Activated CD8-positive, alpha-beta memory T cell treated with anti-CD3 and anti-CD28 coated beads for 36 hours (primary cell): ENCODE measurements around the gene ZNF488. TPM values are rescaled to one million over a fixed set of nuclear protein-coding genes. Genes with fewer than 3 reads are reported as not detected.
"Not testable (repeated sequence)": the region's sequence is repeated elsewhere in the genome, so short reads cannot be mapped to it uniquely, and the experiment has no call there.

Experiments
- CTCF ChIA-PET: fragments of 350-600 bp; sonication (Branson Sonifier 250); formaldehyde crosslinking; loops from one replicate; lab custom pipeline; 2021; ENCODE audit warnings: antibody characterized with exemption; lab: Charles Lee
- POLR2A ChIA-PET: fragments of 350-600 bp; sonication (Branson Sonifier 250); formaldehyde crosslinking; loops from one replicate; lab custom pipeline; 2021; ENCODE audit warnings: antibody characterized with exemption; lab: Charles Lee
- total RNA-seq, 2 experiments: library from RNA; stranded (reverse); gene quantifications; one replicate each; pipeline ENCODE4 v1.2.3, GENCODE V29; 2021

The ZNF488 gene
- total RNA-seq, 2 experiments from 2014 or later: 0.34 to 0.38 TPM

DNA sequence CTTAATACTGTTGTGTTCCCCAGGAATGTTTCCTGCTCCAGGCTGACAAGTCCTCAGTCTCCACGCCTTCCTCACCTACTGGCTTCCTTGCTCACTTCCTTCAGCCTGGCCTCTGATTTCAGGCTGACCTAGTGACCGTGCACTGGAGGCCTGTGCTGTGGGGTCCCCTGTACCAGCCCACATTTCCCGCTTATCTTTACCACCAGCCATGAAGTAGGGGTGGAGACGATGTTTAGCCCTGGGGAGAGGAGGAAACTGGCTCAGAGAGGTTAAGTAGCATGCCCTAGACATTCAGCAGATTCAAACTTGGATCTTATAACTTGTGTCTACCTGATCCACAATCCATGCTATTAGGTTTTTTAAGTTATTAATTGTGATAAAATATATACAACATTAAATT, 4.8 kb upstream of the ZNF488 start:
- POLR2A ChIA-PET: no interaction called here
- CTCF ChIA-PET: no interaction called here

DNA sequence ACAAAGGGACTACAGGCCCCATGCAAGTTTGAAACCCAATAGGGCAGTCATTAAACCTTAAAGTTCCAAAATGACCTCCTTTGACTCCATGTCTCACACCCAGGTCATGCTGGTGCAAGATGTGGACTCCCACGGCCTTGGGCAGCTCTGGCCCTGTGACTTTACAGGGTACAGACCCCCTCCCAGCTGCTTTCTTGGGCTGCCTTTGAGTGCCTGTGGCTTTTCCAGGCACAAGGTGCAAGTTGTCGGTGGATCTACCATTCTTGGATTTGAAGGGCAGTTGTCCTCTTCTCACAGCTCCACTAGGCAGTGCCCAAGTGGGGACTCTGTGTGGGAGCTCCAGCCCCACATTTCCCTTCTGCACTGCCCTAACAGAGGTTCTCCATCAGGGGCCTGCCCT, 2.0 kb upstream of the ZNF488 start:
- POLR2A ChIA-PET, CTCF ChIA-PET: not testable (repeated sequence)

DNA sequence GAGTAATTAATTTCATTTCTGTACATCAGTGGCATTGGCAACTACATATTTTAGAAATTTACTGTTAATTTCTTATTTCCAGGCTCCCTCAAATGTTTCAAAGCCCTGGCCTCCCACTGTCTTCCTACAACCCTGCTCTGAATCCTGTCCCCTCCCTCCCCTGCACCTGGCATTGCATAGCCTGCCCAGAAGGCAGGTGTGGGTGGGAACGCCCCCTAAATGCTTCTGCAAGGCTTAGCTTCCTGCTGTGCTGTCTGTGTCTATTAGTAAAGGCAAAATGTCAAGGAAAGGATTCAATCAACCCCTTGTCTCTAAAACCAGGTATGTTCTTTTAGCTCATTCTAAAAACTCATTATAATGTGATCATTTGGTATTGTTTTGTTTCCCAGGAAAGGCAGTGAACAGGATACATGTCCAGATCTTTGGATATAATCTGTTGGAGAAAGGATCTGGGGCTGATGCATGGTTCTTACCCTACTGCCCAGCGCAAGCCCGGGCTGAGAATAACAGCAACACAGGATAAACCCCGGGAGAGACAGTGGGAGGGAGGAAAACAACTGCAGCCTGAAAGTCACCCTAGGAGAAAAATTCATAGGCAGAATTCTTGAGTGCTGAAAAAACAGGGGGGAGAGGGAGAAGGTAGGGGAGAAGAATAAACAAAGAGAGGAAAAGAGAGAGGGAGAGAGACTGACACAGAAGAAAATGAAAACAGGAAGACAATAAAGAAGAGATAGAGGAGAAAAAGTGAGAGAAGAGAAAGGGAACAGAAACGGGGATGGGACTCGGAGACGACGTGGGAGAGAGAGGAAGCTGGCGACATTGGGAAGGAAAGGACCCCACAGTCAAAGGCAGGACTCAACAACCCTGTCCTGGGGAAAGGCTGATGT, 589 bp downstream of the ZNF488 start:
- CTCF ChIA-PET: interaction anchor here (1.4 to 1.5 kb wide), 2 partner anchors 43 to 359 kb away, joined by 3 read pairs; no protein-coding TSS in a partner anchor

DNA sequence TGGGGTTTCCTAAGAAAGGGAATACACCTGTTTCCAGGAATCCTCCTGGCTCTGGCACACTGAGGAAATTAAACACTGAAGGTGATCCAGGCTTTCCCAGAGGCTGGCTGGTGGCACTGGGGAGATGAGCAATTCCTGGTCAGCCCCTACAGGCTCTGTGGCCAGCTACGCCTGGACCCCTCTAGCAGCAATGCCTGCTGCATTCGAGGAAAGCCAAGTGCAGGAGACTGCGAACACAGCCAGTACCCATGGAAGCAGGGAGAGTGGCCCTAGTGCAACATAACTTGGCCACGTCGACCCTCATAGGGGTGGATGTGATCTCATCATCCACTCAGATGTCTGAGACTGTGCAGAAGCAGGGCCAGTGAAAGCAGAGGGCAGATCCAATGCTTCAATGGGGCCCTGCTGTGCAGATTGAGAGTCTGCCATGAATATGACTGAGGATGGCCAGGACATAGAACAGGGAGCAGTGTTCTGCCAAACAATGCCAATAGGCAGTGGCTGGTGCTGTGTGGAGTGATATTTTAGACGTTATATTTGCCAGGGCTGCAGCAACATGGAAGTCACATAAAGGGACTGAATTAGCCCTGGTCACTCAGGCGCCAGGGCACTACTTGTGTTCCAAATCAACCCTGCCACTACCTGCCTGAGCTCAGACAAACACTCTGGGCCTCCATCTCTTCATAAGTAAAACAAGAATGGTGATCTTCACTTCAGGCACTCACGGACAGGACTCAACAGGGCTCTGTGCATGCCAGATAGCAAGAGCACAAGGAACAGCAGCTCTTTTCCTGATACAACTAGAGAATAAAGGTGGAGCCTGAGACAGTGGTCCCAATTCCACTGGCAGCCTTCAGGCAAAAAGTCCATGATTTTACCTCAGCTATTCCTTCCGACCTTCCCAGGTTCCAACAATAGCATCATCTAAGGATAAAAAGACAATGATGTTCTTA, 2.4 kb downstream of the ZNF488 start:
- ChIA-PET POLR2A (no interaction called here), CTCF (no interaction called here)

More for the DNA sequence above, 589 bp downstream of the ZNF488 start:
- POLR2A ChIA-PET: no interaction called here

DNA sequence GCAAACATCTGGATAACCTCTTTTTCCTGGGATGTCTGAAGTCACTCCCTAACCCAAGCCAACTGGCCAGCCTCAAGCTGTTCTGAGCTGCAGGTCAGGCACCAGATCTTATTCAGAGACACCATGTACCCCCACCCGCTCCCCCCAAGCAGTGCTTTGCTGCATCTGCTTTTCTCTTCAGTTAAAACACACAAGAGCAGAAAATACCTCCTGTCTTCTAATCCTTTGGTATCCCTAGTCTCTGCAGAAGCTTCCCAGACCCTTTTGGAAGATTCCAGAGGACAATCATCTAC, 3.0 kb downstream of the ZNF488 start:
- ChIA-PET CTCF (no interaction called here), POLR2A (no interaction called here)

DNA sequence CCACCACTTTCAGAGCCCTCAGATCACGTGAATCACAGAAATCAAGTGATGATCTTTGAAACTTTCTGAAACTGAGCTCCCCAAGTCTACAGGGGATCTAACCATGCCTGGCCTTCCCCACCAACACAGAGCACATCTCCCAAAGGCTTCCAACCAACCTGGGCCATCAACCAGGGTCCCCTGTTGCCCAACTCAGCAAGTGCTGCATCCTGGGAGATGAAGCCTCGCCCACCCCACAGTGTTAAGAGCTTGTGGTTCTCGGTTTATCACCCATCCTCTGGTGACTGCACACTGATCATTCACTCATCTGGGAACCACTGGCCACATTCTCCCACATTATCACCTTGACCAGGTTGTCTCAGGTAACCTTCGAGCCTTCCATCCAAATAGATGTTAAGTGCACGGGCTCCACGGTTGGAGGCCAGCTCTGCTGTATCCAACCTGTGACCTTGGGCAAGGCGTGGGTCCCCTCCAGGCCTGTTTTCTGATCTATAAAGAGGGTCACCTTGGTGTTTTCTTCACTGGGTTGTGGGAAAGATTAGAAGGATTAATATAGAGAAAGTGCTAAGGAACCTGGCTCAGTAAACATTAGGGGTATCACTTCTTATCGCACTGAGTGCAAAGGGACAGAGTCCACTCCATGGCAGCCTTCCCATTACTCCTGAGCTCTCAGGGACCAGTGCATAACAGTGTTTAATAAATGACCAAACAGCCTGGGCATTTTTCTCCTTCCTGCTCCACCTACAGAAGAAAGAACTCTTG, 3.6 kb downstream of the ZNF488 start:
- POLR2A ChIA-PET: interaction anchor here (0.7 kb wide), 1 partner anchor 1273 kb away, joined by 3 read pairs; no protein-coding TSS in a partner anchor
- CTCF ChIA-PET: no interaction called here

DNA sequence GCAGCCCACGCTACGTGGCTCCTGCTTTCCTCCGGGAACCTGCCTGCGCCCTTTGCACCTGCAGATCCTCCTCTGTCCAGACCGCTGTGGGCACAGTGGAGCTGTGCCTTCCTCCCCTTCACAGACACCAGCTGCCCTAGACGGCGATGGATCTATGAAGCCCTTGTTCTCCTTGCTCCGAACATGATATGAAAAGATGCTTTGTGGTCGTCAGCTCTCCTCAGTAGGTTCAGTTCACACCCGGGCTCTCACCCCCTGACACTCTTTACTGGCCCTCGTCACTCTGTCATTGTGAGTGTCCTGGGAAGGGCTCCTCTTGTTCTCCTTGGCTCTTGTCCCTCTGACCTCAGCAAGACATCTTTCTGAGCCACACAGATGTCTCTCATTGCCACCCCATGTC, 4.2 kb downstream of the ZNF488 start:
- ChIA-PET CTCF (no interaction called here), POLR2A (interaction anchor here (0.7 kb wide), 1 partner anchor 1272 kb away, joined by 3 read pairs; no protein-coding TSS in a partner anchor)

DNA sequence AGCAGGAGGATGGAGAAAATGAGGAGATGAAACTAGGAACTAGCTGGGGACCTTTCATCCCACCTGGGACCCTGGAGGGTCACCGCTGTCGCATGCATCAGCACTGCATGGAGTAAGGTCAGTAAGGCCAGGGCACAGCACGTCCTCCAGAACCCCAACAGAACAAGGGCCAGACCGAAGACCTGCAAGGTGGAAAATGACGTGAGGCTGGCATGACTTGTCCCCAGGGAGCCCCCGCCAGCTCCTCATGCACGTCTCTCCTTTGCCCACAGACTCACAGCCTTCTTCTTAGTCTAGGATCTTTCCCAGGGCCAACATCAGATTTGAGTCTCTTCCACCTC, 4.7 kb downstream of the ZNF488 start:
- ChIA-PET CTCF (no interaction called here), POLR2A (no interaction called here)

DNA sequence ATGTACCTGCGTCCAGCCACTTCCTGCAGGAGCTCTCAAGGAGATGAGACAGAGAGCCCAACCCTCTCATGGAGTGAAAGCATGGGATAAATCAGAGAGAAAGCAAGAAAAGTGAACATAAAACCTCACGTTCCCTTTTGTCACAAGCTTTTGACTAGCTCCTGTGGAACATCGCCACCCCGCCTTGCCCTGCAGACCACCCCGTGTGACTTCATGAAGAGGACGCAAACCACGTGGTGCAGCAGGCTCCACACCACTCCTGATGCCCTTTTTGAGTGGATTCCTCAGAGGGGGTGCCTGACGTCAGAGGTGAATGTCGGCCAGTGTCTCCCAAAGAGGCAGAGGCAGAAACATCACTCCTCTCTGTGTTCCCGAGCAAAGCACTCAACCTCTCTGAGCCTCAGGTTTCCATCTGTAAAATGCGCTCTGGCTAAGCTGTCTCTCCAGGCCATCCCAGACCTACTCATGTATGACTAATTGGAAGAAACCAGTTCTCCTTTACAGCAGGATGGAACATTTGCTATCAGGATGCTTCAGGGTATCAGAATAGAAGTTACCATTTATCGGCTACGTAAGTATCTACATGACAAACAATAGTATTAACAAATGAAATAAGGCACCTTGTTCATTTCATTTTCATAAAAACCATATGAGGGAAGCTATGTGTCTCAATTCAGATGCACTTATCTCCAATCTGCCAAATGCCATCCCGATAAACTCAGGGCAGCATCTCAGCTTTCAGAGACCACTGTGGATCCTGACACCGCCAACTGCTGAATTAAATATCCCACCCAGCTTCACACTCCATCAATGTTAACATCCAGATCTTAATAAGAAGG, 5.3 kb downstream of the ZNF488 start:
- ChIA-PET POLR2A (no interaction called here), CTCF (no interaction called here)

DNA sequence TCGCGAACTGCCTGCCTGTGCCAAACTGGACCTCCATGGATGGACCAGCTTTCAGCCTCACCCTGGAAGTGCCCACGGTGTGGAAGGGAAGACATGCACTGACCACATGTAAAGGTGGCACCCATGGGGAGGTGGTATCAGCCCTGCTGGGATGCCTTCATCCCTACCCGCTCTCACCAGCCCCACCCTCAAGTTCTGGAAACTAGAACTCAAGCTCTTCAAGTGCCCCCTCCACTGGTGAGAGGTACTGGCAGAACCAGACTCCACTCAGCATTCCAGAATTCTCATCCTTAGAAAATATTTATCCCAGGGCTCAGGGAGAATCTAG, 5.9 kb downstream of the ZNF488 start:
- ChIA-PET CTCF (no interaction called here), POLR2A (no interaction called here)

DNA sequence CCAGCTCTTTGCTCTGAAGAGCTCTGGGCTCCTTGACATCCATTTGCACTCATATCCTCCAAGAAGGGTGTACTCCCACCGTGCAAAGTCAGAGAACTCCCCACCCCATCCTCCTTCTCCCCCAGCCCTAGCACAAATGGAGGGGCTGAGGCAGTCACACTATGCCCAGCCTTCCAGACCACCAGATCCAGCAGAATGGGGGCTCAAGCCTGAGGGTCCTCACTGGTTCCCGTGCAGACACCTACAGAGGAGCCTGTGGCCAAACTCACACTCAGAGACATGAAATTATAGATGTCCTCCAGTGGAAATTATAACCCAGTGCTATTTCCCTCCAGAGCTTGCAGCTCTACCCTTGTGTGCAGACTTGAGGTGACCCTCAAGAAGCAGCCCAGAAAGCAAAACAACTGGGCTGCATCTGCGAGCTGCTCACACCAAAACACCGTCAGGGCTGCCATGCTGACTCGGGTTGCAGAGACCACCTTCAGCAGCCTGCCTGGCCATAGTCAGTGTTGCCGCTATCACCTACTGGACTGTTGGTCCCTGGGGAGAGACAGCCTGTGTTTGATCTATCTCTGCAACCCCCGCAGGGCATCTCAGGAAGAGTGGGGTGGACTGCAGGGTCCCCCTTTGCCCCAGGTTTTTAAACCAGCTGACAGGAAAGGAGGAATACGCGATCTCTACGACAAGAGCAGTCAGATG, 7.4 kb downstream of the ZNF488 start:
- ChIA-PET POLR2A (no interaction called here), CTCF (no interaction called here)

DNA sequence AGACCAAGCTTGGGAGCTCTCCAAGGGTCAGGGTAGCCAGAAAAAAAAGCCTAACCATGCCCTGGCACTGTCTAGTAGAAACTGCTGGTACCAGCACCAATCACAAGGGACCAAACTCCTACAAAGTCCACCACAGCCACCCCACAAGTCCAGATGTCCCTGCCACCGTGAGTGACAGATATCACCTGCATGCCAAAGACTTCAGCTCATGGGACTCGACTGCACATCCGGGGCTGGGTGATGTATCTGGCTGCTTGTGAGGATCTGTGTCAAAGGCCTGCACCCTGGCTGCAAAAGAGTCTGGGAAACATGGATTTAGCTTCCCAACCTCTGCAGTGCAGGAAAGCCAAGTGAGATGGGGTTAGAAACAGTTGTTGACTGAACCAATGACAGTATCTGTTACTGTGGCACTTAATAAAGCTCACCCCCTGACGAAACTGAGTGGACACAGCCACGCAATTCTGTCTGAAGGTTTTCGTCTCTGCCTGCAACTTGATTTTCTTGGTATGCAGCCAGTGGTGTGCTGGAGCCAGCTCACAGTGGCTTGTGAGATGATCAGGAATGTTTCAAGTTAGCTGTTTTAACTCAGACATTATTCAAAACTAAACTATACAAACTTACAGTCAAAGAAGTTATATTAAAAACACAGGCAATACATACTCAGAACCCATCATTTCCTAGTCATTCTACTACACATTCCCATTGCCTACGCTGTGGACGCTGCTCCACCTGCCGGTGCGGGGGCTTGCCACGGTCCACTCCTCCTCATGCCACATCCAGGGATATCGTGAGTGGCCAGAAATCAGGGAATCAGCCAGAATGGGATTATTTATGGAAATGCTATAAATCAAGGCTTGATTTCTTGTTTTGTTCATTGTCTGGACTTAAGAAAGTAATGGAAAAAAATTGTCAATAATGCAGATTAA, 9.2 kb downstream of the ZNF488 start:
- ChIA-PET POLR2A (no interaction called here), CTCF (no interaction called here)

DNA sequence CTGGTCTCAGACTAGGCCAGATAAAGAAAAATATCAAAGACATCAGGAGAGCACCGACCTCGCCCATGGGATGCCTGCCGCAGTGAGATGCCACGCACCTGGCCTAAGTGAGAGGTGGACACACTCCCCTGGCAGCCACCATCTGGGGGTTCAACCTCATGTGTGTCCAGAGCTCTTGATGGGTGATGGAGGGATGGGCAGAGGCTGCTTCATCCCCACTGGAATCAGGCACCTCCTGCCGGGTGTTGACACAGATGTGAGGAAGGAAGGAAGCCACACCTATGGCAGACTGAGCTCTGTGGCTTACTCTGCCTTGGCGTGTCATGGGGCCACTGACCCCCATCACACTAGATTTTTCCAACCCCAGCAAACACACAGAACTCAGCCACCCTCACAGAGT, 11.4 kb downstream of the ZNF488 start:
- ChIA-PET POLR2A (no interaction called here), CTCF (no interaction called here)

DNA sequence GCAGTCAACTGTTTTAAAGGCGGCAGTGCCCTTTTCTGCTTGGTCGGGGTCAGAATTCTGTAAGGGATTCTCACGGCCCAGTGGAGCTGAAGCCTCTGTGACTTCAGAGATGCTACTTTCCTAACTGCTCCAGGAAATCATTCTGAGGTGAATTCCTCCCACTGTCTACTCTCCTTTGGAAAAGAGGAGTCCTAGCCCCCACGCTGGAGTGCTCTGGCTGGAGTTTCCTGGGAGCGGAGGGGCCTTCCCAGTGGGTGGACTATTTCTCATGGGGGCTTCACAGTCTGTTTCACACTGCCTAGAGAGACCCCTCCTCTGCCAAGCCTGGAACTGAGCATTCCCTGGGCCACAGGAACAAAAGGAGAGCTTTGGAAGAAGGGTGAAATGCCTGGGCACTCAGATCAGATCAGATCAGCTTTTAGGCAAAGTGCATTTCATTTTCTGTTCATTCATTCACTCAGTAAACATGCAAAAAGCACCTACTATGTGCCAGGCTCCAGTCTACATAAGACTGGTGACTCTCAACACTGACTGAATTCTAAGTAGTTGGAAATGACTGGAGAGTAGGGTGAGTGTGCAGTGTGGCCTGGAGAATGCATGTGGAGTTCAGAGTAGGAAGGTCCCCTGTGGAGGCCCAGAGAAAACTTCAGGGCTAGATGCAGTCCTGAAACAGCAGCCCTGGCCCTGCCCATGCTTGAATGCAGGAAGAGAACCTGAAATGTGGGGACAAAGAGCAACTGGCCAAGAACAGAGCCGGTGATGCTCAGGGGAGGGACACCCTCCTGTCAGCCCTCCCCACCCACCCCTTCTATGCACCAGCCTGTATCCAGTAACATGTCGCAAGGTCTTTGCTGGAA, 12.2 kb downstream of the ZNF488 start:
- CTCF ChIA-PET: no interaction called here
- POLR2A ChIA-PET: no interaction called here

DNA sequence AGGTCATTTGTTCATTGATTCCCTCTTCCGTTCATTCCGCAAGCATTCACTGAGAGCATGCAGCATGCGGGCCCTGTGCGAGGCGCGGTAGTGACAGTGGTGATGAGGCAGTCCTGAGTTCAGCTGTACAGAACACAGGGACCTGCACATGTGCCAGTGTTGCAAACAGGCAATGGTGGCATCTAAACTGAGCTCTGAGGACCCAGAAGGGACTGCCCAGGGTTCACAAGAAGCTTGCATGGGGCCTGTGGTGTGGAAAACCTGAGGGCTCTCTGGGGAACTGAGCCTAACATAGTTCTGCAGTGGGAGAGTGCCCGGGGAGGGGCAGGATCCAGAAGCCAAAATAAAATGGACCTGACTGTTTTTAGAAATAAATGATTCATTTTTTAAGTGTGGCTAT, 13.2 kb downstream of the ZNF488 start:
- ChIA-PET CTCF (no interaction called here), POLR2A (no interaction called here)

DNA sequence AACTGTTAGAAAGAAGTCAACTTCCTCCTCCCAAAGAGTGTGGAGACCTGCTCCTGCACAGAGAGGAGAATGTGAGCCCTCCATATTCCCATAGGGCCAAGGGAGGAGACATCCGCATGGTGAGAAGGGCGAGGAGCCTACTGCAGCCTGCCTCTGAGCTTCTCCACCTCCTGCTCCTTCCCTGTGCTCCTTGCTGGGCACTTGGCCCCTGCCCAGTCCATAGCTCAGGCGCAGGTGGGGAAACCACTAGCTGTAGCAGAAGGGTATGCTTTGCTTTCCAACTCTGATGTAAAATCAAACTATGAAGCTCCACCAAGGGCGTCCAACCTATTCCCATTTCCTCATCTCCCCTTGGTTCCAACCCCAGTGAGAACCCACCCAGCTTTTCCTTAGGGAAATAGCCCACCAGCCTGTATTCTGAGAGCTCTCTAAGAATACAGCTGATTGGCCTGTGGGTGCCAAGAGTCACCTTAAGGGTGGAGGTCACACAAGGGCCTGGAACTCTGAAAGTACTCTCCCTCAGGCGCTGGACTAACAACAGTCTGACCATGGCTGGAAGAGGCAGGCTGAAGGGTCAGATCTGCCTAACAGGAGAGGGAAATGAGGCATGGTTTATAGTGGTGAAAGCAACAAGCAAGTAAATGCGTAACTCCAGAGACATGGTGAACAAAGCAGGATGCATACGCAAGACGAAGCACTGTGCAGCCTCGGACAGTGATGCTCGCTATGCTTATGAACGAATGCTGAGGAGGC, 13.9 kb downstream of the ZNF488 start:
- ChIA-PET POLR2A (no interaction called here), CTCF (no interaction called here)
